HG02870 (cell line): ENCODE data around the gene COL27A1.
"Not testable (repeated sequence)": the region's sequence is repeated elsewhere in the genome, so short reads cannot be mapped to it uniquely, and the experiment has no call there.

Experiments used
- ATAC-seq: cut with Tn5 transposase; IDR thresholded peaks from one replicate; pipeline ENCODE4 v1.9.1; 2021; ENCODE audit warnings: mild to moderate bottlenecking, moderate library complexity; ENCODE audit not compliant: unreplicated experiment

COL27A1 gene

GRCh38 chr9:114331229-114332195 lies 176.2 kb downstream of the COL27A1 start:
- not testable (repeated sequence) for ATAC-seq

DNA sequence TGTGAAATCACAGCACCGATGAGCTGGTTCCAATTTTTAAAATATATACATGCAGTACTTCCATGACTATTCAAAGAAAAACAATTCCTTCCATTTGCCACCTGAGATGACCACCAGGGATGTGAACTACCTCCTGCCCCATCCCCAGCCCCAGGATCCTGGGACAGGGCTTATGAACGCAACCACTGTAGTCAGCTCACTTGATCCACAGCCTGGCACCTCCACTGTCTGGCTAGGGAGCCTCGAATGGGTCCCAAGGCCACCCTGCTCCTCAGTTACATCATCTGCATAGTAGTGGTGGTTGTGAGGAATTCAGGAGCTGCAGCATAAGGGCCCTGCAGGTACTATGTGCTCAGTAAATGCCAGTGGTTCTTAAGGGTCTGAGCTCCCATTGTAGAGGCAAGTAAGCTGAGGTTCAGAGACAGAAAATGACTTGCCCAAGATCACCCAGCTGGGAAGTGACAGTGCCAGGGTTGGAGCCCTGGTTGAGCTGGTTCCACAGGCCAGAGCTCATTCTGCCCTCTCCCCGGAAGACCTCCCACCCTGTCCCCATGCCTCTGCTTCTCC lies 177.2 kb downstream of the COL27A1 start:
- not testable (repeated sequence) for ATAC-seq

GRCh38 chr9:114333718-114334117 lies 178.4 kb downstream of the COL27A1 start:
- ATAC-seq: not testable (repeated sequence)

GRCh38 chr9:114334490-114334889 lies 179.2 kb downstream of the COL27A1 start:
- no peak for ATAC-seq

DNA sequence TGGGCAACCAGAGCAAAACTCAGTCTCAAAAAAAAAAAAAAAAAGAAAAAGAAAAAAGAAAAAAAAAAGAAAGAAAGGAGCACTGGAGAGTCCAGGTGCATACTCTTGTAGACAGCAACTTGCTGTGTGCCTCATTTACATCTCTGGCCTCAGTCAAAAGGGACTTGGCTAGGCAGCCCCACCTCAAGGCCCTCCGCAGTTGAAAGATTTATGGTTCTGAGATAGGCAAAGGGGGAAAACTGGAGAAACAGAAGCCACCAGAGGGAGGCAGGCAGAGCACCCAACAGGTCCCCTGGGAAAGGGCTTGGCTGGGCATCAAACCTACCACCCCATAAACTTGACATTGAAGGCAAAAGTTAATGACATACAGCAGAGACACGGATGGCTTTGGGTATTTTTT lies 180.4 kb downstream of the COL27A1 start:
- no peak for ATAC-seq

DNA sequence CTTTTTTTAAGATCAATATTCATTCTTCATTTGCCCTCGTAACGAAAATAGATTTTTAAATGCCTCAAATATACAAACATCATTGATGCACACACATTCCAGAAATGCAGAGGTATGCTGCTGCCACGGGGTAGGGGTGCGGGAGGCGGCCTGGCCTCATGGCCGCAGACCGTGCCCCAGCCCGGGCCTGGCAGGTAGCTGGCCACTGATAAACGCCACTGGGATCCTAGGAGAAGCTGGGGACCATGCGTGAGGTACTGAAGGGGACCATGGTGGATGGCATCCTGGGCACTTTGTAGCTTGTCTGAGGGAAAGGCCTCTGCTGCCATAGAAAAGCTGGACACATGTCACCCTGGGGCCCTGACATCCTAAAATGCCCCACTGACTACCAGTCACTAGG lies 180.8 kb downstream of the COL27A1 start:
- no peak for ATAC-seq

GRCh38 chr9:114336699-114337395 lies 181.5 kb downstream of the COL27A1 start:
- ATAC-seq: no peak

GRCh38 chr9:114338187-114338586 lies 182.8 kb downstream of the COL27A1 start:
- no peak for ATAC-seq

- no peak for ATAC-seq
Observed at GRCh38 chr9:114339130-114339908, 184.0 kb downstream of the COL27A1 start.

- ATAC-seq: no peak
Observed at GRCh38 chr9:114341152-114341830, 186.0 kb downstream of the COL27A1 start.

- ATAC-seq: no peak
Observed at GRCh38 chr9:114341991-114342390, 186.7 kb downstream of the COL27A1 start.

DNA sequence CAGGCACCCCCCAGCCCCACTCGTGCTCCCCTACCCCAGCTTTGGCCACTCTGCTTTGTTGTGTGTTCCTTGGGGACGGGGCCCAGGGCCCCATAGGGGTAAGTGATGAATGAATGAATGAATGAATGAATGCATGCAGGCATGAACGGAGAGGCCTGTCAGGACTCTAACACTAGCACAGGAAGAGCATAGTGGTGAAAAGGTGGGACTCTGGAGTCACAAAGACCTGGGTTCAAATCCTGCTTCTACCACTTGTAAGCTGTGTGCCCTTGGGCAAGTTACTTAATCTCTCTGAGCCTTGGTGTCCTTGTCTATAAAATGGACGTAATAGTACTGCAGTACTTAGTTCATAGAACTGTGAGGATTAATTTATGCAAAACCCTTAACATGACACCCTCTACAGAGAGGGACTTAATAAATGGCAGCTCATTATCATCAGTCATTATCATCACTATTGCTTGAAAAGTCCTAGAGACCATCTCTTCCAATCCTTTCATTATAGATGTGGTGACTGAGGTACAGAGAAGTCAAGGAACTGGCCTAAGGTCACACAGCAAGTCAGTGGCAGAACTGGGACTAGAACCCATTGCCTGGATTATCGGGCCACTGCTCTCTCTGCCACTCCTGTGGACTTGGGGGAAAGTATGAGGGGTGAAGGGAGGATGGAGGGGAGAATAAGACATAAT lies 187.6 kb downstream of the COL27A1 start:
- no peak for ATAC-seq

DNA sequence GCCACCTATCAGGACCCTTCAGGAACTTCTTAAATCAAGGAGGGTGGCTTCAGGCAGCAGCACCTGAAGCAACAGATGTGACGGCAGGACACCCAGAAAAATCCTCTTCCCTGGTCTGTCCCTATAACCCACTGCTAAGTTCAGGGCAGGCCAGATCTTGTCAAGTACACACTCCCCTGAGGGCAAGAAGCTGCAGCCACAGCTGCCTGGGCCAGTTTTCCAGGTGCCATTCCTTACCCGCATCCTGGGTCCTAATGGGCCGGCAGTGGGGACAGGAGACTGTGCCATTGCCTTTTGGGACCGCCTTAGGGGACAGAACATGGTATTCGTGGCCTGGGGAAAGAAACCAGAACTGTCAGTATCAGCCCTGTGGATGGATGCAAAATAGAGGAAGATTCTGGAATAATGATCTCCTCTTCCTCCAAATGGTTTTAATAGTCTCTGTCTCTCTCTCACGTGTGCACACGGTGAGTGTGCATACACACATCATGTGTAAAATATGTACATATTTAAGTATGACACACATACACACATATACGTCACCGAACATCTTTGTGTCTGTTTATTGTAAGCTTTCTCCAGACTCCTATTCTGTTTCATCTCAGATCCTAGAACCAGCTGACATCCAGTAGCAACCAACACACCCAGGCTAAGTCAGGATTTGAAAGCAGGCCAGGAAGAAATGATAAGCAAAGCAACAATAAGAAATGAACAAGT lies 188.3 kb downstream of the COL27A1 start:
- ATAC-seq: no peak

- no peak for ATAC-seq
Observed at GRCh38 chr9:114344188-114344566, 188.8 kb downstream of the COL27A1 start.

DNA sequence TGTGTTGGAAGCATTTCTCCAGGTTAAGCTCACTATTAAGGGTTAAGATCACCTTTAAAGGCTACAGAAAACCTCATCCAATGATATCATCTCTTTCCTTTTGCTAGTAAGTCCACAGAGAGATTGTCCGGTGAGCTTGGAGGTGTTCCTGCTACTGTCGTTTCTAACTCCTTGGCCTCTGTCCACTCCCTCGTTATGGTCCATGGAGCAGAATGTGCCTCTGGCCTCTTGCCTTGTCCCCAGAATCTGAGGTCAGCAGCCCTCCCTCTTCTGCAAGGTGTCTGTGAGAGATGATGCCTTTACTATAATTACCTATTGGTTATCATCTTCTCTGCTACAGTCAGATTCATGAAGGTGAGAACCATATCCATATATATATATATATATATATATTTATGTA lies 189.4 kb downstream of the COL27A1 start:
- no peak for ATAC-seq

GRCh38 chr9:114345493-114346065 lies 190.2 kb downstream of the COL27A1 start:
- no peak for ATAC-seq

GRCh38 chr9:114346146-114346545 lies 190.8 kb downstream of the COL27A1 start:
- ATAC-seq: no peak

DNA sequence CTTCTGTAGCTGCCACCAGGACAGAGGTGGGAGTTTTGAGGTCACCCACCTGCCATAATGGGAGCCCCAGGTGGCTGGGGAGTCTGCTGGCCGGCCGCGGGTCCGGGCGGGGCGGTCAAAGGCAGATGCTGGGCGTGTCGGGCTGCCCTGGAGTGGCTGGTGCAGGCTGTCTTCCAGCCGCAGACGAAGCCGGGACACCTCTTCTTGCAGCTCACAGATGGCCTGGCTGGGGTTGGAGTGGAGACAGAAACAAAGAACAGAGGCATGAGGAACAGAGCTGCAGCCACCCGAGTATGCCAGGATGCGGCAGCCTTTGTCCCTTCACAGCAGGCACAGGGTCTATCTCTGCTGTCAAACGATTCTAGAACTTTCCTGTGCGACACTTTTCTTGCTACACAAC lies 192.3 kb downstream of the COL27A1 start:
- no peak for ATAC-seq
